LoVo (cell line): ENCODE data around the gene CENPX.

ENCODE experiments used
- DNase-seq: peaks from one replicate; pipeline ENCODE4 v3.0.0-alpha.2; 2016; ENCODE audit warnings: low spot score

Gene CENPX

DNA sequence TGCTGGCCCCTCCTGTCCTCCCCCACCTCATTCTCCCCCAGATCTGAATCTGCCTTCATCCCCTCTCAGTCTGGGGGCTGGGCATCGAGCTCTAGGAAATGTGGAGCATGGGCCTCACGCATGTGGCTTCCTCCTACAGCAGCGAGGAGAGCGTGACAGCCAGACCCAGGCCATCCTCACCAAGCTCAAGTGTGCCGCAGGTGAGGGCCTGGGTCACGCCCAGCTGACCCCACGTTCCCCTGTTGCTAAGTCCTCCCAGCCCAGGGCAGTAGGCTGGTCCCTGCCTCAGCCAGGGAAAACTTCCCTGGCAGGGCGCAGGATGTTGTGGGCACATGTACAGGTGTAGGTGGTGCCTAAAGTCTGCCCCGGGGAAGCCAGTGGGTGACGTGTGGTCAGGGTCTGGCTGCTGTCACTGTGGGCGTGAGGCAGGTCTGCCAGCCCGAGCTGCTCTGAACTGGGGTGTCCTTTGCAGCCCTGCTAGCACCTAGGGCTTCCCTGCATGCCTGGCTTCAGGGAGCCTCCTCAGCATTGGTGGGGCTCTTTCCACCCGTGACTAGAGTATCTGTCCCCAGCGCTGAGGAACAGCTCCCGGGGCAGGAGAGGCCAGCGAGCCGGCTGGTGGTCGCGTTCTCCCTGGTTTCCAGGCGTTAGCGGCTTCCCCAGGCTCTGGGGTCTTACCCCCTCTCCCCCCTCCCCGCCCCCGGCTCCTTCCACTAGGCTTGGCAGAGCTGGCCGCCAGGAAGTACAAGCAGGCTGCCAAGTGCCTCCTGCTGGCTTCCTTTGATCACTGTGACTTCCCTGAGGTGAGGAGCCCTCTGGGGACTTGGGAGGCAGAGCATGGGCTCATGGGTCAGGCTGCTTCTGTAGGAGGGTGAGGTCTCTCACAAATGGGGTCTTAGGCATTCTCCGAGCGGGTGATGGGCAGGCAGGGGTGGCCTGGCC lies 32.6 kb upstream of the CENPX start:
- no peak for DNase-seq

DNA sequence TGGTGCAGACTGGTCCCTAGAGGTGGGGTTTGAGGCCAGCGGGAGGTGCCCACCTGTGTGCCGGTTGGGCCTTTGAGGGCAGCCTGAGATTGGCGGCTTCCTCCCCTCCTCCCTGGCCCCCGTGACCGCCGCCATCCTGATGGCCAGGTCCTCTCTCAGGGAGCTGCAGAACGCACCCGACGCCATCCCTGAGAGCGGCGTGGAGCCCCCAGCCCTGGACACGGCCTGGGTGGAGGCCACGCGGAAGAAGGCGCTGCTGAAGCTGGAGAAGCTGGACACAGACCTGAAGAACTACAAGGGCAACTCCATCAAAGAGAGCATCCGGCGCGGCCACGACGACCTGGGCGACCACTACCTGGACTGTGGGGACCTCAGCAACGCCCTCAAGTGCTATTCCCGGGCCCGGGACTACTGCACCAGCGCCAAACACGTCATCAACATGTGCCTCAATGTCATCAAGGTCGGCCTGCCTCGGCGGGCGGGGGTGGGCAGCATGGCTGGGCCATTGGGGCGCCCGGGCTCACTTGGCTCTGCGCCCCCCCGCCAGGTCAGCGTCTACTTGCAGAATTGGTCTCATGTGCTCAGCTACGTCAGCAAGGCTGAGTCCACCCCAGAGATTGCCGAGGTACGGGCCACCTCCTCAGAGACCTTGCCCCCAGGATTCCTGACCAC lies 31.8 kb upstream of the CENPX start:
- DNase-seq, result no peak

DNA sequence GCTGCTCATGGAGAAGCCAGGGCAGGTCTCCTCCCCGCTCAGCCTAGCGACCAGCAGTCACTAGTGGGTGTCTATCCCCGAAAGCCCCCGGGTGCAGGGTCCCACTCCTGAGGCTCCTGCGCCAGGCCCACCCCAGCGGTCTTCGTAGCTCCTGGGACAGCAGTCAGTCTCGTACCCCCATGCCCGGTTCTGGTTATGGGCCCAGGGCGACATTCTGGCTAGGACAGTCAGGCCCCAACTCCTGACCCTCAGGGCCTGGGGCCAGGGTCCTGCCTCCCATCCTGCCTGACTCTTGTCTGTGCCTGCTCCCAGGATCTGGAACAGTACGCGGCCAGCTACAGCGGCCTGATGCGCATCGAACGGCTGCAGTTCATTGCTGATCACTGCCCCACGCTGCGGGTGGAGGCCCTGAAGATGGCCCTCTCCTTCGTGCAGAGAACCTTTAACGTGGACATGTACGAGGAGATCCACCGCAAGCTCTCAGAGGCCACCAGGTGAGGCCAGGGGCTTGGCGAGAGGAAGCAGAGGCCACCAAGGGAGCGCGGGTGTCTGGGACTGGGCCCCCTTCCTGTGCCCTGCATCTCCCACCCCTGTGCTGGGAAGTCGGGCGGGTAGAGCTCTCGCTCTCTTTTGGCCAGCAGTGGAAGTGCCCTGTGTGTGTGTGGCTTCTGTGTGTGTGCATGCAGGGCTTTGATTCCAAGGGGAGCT lies 31.0 kb upstream of the CENPX start:
- no peak for DNase-seq

DNA sequence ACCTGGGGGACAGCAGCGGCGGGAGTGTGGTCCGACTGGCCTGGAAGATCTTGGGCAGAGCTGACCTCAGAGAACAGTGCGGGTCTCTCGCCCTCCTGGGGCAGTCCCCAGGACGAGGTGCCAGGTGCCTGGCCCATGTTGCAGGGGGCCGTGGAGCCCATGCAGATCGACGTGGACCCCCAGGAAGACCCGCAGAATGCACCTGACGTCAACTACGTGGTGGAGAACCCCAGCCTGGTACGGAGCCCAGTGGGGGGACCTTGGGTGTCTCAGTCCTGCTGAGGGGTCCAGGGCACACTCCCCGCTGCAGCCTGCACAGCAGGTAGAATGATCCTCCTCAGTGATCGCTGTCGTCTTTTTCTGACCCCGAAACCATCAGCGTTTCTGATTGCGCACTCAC lies 30.5 kb upstream of the CENPX start:
- DNase-seq, result no peak

DNA sequence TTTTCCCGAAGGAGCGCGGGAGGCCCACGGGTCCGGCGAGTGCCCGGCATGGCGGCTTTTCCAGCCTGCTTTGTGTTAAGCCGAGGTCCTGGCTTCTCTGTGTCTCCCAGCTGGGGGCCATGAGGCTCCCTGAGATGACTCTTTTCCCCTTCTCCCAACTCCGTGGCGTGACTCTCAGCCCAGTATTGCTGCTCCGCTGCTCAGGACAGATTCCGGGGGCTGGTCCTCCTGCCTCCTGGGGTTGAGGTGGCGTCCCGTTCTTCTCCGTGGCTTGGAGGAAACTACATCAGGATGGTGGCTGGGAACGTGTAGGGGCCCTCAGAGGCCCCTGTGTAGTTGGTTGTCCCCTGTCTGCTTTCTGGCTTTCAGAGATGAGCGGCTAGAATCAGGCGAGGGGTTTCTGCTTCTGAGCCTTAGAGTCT lies 30.0 kb upstream of the CENPX start:
- no peak for DNase-seq

DNA sequence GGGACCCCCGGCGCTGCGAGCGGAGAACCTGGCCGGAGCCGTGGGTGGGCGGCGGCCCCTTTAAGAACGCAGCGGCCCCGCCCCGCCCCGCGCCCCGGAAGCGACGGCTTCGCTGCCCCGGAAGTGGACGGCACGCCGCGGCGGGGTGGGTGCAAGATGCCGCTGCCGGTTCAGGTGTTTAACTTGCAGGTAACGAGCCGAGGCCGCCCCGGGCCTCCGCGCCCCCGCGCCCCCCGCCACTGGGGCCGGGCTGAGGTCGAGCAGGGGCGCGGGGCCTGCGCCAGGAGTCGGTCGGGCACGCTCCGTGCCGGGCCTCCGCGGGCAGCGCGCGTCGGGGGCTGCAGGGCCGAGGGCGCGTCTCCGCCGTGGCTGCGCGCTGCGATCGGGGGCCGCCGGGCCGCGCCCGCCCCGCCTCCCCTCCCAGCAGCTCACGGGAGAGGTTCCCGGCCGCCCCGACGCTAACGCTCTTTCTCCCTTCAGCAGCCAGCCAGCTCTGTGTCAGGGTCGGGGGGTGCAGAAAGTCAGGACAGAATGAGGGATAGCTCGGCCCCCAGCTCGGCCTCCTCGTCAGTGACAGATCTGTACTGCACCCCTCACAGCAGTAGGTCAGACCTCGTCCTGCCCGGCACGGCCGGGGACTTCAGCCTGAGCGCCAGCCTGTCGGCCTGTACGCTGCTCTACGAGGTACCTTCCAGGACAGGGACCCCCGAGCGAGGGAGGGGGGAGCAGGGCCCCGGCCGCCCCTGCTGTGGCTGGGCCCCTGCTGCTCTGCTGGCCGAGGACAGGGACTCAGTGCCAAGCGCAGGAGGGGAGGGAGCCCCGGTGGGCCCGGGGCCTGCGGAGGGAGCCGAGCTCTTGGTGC lies 29.3 kb upstream of the CENPX start, which contains the start of the genes GPS1 and RFNG:
GPS1 (plus strand) TSS at position 123 of the 862 bp plus-strand sequence; CDS start at position 157, 34 bp downstream.
RFNG (minus strand) TSS at position 36 of the 862 bp plus-strand sequence. CDS start 45 bp downstream, outside the sequence.
- peak; percentile 78 for DNase-seq

DNA sequence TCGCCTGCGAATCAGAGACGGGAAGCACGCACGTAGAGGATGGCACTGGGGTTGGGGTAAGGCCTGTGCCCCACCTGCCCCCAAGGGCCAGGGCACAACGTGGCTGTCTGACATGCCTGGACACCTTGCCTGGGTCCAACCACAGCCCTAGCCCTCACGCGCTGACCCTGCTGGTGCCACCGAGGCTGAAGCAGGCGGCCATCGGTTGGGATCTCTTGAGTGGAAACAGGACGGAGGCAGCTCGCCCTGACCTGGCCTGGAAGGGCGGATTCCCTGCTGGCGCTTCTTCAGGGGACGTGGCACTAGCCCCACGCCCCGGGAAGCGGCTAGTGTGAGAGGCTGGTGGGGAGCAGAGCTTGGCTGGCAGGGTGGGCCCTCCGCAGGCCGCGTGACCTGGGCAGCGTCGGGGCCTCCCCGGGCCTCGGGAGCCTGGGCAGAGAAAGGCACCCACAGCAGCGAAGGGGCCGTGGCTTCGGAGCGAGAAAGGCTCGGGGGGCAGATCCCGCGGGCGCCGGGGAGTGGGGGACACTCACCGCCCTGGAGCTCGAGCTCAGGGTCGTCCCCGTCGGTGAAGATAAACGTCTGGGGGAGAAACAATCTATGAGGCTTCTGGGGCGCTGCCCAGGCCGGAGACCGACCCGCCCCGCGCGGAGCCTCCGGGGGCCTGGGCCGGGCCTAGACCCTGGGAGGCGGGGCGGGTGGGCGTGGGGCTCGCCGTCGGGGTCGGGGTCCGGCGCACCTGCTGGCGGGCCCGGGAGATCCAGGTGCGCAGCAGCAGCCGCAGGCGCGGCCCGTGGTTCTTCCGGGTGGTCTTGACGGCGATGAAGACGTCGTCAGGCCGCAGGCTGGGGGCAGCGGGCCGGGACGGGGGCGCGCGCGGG lies 28.3 kb upstream of the CENPX start:
- no peak for DNase-seq

DNA sequence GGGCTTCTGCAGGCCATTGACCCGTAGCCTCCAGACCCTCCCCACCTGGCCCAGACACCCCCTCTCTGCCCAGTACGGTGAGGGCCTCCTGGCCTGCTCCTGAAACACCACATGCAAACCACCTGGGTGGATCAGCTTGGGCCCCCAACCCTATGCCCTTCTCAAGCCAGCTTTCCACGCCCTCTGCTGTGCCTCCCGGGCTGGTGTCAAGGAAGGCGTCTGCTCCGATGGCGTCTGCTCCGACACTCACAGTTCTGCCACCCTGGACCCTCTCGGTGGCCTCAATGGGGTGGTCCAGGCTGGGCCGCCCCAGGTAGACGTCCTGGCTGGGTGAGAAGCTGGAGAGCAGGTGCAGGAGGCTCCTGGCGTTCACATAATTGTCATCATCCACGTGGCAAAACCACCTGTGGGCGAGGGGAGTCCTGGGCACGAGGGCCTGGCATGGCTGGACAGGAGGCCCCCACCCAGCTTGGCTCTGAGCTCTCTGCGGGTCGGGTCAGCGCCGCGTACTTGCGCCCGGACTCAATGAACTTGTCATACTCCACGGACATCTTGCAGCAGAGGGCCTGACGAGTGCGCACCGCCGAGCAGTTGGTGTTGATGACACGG lies 27.6 kb upstream of the CENPX start:
- DNase-seq, result no peak

DNA sequence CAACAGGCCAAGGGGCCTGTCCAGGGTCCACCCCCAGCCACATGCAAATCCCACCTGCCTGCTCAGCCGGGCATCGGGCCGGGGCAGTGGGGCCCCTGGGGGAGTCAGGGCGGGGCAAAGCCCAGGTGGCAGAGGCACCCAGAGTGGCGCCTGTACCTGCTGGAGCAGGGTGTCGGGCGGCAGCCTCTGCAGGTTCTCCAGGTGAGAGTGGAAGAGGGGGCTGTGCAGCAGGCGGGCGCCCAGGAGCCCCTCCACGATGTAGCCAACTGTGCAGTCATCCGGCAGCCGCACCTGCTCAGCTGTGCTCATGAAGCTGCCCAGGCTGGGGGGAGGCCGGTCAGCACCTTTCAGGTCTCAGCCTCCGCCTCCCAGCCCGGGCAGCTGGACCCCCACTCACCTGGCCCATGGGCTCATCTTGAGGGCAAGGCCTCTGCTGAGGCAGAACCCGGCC lies 26.9 kb upstream of the CENPX start:
- DNase-seq, result no peak

DNA sequence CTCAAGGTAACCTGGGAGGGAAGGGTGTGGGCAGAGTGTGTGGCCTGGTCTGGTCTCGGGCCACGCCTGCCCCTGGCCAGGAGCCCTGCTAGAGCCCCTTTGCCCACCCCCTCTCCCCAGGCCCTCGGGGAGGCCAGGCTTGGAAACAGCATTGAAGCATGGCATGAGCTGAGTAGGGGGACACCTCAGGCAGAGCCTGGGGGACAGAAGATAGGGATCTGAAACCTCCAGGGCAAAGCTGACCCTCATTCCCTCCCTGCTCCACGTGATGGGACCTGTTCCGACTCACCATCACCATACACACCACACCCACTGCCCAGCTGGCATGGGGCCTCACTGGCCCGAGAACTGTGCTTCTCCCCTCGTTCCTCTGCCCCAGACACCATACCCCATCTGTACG lies 26.4 kb upstream of the CENPX start:
- DNase-seq, result no peak

DNA sequence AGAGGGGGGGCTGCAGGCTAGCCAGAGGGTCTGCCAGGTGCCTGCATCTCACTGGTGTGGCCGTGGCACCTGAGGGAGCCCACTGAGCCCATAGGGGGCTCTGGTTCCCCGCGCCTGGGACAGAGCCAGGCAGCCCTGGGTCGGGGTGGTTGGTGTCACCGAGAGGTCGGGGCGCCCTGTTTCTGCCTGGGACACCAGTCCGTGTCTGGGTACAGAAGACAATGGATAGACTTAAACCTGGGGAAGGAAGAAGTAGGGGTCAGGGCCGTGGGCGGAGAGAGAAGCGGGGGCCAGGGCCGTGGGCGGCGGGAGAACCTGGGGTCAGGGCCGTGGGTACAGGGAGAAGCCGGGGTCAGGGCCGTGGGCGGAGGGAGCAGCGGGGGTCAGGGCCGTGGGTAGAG lies 25.9 kb upstream of the CENPX start:
- no peak for DNase-seq

DNA sequence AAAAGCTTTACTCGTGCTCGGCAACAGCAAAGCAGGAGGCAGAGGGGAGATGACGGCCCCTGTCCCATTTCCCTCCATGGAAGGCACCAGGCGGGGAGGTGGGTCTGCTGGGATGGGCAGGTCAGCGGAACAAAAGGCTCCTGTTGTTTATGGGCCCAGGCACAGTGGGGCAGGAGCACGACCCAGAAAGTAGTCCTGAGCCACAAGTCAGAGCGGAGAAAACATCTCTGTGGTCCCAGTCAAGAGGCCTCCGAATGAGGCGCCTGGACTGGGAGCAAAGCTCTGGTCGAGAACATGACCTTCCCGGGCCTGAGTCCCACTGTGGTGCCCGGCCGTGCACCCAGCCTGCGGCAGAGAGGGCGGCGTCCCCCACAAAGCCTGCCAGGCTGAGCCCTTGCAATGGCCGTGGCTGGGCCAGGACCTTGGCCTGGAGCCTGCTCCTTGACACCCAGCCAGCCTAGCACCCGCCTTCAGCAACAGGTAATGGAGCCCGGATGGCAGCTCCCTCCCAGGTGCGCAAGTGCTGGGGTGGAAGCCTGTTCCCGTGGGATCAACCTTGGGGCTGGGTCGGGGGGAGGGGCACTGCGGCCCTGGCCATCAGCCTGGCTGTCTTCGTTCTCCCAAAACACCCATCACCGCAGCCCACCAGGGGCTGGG lies 25.4 kb upstream of the CENPX start:
- no peak for DNase-seq

DNA sequence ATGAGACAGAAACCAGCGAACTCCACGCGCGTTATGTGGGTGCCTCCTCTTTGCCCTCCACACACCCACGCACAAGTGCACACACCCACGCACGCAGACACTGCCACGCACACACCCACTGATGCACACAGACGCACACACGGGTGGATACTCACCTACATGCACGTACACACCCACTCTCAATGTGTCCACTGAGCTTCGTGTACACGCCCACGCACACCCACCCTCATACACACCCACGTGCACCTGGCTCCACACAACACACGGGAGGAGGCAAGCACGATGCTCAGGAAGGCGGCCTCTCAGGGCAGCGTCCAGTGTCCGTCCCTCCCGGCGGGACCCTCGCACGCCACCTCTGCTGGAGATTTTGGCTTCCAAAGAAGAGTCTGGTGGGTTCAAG lies 24.7 kb upstream of the CENPX start:
- no peak for DNase-seq

DNA sequence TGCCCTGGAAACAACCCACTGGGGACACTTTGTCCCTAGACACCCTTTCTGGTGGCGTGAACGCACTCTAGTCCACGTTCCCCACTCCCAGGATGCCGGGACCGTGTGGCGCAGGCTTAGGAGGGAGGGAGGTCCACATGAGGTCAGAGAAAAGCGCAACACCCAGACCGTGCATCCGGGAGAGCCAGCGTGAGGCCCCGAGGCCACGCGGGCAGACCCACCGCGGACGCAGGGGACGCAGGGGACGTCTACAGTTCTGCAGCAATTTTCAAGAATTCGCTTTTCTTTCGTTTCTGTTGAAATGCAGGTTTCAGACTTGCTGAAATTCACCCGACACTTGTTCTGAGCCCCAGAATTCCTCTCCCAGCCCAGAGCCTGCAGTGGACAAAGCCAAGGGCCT lies 24.2 kb upstream of the CENPX start:
- DNase-seq, result no peak

DNA sequence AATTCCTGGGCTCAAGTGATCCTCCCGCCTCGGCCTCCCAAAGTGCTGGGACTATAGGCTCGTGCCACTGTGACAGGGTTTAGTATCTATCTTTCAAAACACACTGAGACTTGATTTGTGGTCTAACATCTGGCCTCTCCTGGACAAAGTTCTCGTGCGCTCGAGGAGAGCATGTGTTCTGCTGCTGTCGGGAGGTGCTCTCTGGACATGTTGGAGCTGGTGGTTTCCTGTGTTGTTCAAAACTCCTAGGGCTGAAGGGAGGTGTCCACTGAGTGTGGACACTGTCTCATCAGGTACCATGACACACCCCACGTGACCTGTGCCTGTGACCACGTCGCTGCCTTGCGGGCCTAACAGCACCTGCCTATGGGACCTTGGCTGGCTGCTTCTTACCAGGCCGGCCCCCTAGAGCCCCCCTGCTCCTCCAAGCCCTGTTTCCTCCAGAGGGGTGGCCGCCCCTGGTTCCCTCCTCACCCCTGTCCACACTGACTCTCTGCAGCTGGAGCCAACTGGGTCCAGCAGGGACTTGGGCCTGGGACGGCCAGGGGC lies 23.3 kb upstream of the CENPX start:
- DNase-seq, result no peak

DNA sequence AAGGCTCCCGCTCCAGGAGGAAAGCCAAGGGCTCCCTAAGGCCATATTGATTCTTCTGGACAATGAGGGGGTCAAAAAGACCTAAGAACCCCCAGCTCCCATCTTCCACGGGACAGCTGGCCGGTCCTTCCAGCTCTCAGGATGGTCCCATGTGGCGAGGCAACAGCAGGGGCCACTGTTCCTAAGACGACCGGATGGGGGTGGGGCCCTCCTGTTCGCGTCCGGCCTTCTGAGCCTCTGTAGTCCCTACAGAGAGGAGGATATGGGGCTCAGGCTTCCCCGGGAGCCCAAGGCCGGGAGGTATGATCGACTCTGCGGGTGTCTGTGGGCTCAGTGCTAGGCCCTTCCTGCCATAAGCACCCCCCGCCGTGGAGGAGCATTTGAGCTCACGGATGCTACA lies 20.8 kb upstream of the CENPX start:
- no peak for DNase-seq

DNA sequence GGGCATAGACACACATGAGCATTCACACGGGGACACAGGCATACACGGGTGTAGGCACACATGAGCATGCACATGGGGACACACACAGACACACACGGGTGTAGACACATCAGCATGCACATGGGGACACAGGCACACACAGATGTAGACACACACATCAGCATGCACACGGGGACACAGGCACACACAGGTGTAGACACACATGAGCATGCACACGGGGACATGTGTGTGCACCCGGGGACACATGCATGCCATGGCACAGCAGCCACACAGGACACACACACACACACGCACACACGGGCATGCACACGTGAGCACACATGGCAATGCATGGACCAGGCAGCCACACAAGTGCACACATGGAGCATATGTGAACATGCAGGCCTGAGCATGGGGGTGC lies 20.0 kb upstream of the CENPX start:
- no peak for DNase-seq

DNA sequence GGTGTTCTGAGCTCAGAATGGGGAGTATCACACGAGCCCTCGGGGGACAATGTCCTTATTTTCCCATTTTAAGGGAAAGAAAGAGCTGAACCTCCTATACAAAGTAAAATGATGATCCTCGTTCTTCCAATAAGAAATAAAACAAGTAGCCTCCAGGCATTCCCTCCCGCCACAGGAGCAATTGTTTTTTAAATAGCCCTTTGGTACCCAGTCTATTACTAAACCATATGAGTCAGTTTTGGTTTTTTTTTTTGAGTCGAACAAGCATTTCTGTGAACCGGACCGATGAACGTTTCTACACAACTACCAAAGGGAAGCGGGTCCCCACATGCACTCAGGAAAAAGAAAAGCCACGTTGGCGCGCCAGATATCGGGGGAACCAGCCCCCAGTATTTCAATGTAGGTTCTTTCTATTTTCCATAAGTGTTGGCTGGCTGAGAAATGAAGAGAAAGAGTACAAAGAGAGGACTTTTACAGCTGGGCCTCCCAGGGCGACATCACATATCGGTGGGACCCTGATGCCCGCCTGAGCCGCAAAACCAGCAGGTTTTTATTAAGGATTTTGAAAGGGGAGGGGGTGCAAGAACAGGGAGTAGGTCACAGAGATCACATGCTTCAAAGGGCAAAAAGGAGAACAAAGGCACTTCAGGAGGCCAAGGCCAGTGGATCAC lies 18.6 kb upstream of the CENPX start:
- DNase-seq, result no peak
